Activated naive CD8-positive, alpha-beta T cell treated with anti-CD3 and anti-CD28 coated beads, Interleukin-2, amount 50 U/mL, for 24 hours (primary cell): Measurements from ENCODE around the gene IRF2BPL.

Experiments used
- ATAC-seq: fragments of 150-1000 bp; cut with Tn5 transposase; one replicate; pipeline ENCODE4 v1.10.0; 2021
- DNase-seq: peaks from one replicate; pipeline ENCODE4 v3.0.0; 2021
- H3K27ac Mint-ChIP-seq: one replicate; pipeline ENCODE4 v1.8.0; 2021; ENCODE audit warnings: mild to moderate bottlenecking, mixed read lengths
- H3K27me3 Mint-ChIP-seq: one replicate; pipeline ENCODE4 v1.8.0; 2021; ENCODE audit warnings: mixed read lengths
- H3K36me3 Mint-ChIP-seq: one replicate; pipeline ENCODE4 v1.8.0; 2021; ENCODE audit warnings: low read depth, mixed read lengths
- H3K4me1 Mint-ChIP-seq: one replicate; pipeline ENCODE4 v1.8.0; 2021; ENCODE audit warnings: mixed read lengths
- H3K4me3 Mint-ChIP-seq: one replicate; pipeline ENCODE4 v1.8.0; 2021; ENCODE audit warnings: mild to moderate bottlenecking, moderate library complexity, mixed read lengths
- H3K9me3 Mint-ChIP-seq: one replicate; pipeline ENCODE4 v1.8.0; 2021; ENCODE audit warnings: mixed read lengths

The IRF2BPL gene

GRCh38 chr14:76977793-76978720 is 50.5 kb downstream of the IRF2BPL start:
- DNase-seq (peak; percentile 88), ATAC-seq (peak; percentile 98)
- H3K4me3 Mint-ChIP-seq: peak overlapping the region; percentile 52
- peaks cover 6% of the 10 kb centered on the region for H3K9me3 Mint-ChIP-seq
- H3K27ac Mint-ChIP-seq: peak overlapping the region; percentile 85
- peaks cover 2% of the 10 kb centered on the region for H3K36me3 Mint-ChIP-seq
- H3K4me1 Mint-ChIP-seq: peaks cover 45% of the 10 kb centered on the region
- H3K27me3 Mint-ChIP-seq: no peaks in the 10 kb centered on the region

DNA sequence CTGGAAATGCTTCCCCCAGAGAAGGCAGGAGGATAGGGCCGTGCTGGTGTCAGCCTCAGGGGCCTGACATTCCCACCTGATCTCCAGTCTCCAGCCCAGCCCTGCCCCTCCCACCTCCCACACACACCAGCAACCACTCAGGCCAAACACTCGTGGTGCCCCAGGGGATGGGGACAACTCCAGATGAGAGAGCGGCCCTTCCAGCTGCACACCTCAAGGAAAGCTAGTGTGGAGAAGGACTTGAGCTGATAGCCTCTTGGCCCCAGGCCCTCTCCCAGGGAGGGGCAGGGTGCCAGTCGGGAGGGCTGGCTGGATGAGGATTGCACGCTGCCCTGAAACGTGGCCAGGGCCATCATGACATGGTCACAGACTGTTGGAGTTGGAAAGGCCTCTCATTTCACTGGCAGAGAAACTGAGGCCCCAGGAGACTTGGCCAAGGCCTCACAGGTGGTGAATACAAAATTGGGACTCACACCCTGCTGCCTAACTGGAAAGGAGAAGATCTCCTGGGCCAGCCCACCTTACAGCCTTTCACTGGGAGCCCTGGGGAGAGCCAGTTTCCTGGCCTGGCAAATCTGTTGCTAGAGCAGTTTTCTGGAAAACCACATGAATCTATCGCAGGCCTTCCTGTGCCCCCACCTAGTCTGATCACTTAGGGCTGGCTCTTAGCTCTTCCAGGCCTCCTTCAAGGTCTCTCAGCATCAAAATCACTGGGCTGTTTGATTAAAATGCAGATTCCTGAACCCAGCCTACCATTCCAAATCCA is 52.1 kb downstream of the IRF2BPL start:
- Mint-ChIP-seq H3K4me3 (no peak overlapping the region), H3K36me3 (no peaks in the 10 kb centered on the region), H3K4me1 (peaks cover 45% of the 10 kb centered on the region), H3K9me3 (peaks cover under 1% of the 10 kb centered on the region), H3K27me3 (no peaks in the 10 kb centered on the region), H3K27ac (no peak overlapping the region)
- no peak for DNase-seq
- no peak for ATAC-seq

- Mint-ChIP-seq H3K4me3 (no peak overlapping the region), H3K27ac (no peak overlapping the region), H3K9me3 (no peaks in the 10 kb centered on the region), H3K36me3 (no peaks in the 10 kb centered on the region), H3K4me1 (peaks cover 45% of the 10 kb centered on the region), H3K27me3 (no peaks in the 10 kb centered on the region)
- DNase-seq (no peak), ATAC-seq (no peak)
These were observed 52.7 kb downstream of the IRF2BPL start for GRCh38 chr14:76975812-76976211.

- Mint-ChIP-seq H3K9me3 (no peaks in the 10 kb centered on the region), H3K36me3 (no peaks in the 10 kb centered on the region), H3K27me3 (no peaks in the 10 kb centered on the region), H3K27ac (no peak overlapping the region), H3K4me1 (peaks cover 40% of the 10 kb centered on the region), H3K4me3 (no peak overlapping the region)
- no peak for ATAC-seq
- no peak for DNase-seq
These were observed 53.5 kb downstream of the IRF2BPL start for GRCh38 chr14:76975051-76975450.
